CD4-positive, alpha-beta T cell treated with Interleukin-6 for 4 hours (primary cell): Measurements from ENCODE around the gene SRPK2.
A peak's percentile ranks its signal among the peaks of the same experiment; 100 is the strongest.
"Not testable (repeated sequence)": the region's sequence is repeated elsewhere in the genome, so short reads cannot be mapped to it uniquely, and the experiment has no call there.

Experiments used
- DNase-seq: peaks from one replicate; pipeline ENCODE4 v3.0.0-alpha.2; 2020; ENCODE audit warnings: mixed read lengths

Gene SRPK2

DNA sequence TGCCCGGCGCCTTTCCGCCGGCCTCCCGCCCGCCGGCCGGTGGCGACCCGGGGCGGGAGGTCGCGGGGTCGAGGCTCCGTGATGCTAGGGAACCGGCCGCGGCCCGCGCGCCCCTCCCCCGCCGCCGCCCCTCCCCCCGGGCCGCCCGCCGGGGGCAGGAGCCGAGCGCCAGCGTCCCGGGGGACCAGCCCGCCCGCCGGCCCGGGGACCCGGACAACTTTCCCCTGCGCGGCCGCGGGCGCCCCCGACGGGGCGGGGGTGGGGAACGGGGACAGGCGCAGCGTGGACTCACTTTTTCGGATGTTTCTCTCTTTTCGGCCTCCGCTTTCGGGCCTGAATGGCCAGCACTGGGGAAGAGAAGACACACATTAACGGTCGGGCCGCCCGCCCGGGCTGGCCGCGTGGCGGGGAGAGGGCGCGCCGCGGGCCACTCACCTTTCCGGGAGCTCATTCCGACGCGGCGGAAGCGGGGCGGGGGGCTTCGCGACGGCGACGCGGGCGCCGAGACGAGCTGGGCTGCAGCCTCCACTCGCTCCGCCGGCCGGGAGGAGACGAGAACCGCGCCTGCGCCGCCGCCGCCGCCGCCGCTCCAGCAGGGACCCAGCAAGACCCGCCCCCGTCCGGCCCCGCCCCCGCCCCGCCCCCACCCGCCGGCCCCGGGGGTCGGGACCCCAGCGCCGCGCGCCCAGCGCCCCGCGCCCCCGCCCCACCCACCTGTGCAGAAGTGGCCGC, at the start of gene SRPK2:
Gene SRPK2, minus strand, starts transcription at position 566 of the 732 bp plus-strand sequence.
- DNase-seq, result peak; percentile 87

DNA sequence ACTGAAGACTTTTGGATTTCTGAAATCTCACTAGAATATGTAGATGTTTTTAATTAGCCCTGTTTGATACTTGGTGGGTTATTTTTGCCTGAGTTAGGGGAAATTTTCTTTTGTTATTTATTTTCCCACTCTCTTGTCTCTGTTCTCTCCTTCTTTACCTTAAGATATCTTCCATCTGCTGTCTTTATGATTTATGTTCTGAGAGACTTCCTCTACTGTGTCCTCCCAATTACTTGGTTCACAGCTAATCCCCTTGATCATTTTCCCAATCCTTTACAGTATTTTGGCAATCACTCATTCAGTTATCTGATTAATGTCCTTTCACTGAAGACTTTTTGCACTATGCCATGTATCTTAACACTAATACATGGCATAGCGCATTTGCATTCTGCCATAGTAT, 49.5 kb upstream of the SRPK2 start:
- no peak for DNase-seq

DNA sequence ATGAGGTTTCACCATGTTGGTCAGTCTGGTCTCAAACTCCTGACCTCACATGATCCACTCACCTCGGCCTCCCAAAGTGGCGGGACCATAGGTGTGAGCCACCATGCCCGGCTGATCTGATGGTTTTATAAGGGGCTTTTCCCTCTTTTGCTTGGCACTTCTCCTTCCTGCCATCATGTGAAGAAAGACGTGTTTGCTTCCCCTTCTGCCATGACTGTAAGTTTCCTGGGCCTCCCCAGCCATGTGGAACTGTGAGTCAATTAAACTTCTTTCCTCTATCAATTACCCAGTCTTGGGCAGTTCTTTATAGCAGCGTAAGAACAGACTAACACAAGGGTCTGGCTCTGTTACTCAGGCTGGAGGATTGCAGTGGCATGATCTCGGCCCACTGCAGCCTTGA, 48.6 kb upstream of the SRPK2 start:
- not testable (repeated sequence) for DNase-seq

DNA sequence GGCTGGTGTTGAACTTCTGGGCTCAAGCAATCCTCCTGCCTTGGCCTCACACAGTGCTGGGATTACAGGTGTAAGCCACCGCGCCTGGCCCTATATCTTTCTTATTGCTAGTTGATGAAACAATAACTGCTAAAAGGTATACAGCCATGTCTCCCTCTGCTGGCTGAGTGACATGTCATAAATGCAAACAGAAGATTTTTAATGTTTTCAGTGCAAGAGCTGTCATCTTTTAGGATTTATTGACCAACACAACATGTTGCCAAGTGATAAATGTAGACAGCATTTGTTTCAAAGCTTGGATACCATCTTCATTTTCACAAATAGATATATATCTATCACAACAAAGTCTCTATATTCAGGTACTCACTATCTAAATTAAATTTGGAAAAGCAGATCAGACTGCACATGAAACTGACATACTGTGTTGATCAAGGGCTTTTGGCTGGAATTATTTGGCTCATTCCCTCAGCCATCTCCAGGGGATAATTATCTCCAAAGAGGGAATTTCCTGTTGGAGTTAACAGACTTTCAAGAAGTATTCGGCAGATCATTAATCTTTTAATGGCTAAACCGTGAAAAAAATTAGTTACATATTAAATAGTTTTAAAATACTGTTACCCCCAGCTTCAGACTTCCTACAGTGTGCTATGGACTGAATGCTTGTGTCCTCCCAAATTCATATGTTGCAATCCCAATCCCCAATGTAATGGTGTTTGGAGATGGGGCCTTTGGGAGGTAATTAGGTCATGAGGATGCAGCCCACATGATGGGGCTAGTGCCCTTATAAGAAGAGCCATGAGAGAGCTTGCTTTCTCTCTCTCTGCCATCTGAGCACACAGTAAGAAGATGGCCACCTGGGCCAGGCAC, 41.3 kb upstream of the SRPK2 start:
- peak; percentile 67 for DNase-seq

DNA sequence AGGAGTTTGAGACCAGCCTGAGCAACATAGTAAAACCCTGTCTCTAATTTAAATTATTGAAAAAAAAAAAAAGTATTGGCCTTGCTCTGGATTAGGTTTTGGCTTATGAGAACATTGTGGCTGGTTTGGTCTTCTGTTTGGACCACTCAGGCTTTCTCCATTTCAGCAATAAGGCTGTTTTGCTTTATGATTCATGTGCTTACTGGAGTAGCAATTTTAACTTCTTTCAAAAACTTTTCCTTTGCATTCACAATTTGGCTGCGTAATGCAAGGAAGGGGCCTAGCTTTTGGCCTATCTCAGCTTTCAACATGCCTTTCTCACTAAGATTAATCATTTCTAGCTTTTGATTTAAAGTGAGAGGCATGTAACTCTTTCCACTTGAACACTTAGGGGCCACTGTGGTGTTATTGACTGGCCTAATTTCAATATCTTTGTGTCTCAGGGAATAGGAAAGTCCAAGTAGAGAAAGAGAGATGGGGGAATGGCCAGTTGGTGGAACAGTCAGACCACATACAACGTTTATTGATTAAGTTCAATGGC, 38.0 kb upstream of the SRPK2 start:
- no peak for DNase-seq

DNA sequence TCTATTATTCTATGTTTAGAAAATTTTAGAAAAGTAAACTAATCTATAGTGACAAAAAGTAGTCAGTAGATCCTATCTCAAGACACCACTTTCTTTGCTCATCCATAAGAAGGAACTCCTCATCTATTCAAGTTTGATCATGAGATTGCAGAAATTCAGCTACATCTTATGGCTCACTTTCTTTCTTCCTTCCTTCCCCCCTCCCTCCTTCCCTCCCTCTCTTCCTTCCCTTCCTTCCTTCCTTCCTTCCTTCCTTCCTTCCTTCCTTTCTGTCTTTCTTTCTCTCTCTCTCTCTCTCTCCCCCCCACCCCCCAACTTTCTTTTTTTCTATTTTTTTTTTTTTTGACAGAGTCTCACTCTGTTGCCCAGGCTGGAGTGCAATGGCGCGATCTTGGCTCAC, 35.3 kb upstream of the SRPK2 start:
- no peak for DNase-seq

DNA sequence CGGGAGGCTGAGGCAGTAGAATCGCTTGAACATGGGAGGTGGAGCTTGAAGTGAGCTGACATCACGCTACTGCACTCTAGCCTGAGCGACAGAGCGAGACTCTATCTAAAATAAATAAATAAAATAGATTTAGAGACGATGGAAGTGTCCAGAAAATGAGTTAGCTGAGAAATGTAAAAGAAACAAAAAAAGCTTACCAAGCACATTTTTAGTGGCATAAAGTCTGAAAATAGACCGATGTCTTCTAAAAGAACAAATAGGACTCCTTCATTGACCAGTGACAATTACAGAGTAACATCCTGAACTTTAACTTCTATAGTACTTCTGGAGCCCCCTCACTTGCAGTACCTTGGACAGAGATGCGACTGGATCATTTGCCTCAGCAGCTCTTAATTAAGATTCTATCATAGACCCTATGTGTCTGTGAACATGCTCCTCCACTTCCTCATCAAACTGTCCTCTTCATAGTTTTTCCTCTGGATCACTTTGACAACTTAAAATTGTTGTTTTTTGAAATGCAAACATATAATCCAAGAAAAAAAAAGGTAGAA, 25.2 kb upstream of the SRPK2 start:
- no peak for DNase-seq

DNA sequence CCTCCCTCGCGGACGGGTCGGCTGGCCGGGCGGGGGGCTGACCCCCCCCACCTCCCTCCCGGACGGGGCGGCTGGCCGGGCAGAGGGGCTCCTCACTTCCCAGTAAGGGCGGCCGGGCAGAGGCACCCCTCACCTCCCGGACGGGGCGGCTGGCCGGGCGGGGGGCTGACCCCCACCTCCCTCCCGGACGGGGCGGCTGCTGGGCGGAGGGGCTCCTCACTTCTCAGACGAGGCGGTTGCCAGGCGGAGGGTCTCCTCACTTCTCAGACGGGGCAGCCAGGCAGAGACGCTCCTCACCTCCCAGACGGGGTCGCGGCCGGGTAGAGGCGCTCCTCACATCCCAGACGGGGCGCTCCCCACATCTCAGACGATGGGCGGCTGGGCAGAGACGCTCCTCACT, 22.1 kb upstream of the SRPK2 start:
- DNase-seq, result not testable (repeated sequence)

DNA sequence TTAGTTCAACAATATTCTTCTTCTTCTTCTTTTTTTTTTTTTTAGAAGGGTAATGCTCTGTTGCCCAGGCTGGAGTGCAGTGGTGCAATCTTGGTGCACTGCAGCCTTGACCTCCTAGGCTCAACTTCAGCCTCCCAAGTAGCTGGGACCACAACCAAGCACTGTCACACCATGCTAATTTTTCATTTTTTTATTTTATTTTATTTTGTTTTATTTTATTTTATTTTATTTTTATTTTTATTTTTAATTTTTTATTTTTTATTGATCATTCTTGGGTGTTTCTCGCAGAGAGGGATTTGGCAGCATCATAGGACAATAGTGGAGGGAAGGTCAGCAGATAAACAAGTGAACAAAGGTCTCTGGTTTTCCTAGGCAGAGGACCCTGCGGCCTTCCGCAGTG, 21.1 kb upstream of the SRPK2 start:
- DNase-seq, result not testable (repeated sequence)

DNA sequence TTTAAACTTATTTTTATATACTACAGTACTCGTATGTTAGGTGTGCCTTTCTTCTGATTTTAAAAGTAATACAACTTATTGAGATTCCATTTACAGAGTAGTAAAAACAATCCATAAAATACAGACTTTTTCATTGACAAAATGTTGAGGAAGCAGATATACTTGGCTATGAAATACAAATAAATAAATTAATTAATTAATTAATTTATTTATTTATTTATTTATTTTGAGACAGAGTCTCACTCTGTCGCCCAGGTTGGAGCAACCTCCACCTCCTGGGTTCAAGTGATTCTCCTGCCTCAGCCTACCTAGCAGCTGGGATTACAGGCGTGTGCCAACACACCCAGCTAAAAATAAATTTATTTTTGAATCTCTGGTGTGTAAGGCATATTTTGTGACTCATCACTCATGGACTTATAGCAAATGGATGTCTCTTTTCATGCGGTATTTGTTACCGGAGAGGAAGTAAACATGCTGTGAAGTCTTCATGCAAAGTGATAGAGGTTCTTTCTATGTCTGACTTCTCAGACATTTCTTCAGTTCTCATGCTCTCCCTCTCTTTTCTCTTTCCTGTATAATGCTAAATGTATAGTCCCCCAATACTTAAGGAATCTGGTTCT, 20.2 kb upstream of the SRPK2 start:
- DNase-seq, result no peak

DNA sequence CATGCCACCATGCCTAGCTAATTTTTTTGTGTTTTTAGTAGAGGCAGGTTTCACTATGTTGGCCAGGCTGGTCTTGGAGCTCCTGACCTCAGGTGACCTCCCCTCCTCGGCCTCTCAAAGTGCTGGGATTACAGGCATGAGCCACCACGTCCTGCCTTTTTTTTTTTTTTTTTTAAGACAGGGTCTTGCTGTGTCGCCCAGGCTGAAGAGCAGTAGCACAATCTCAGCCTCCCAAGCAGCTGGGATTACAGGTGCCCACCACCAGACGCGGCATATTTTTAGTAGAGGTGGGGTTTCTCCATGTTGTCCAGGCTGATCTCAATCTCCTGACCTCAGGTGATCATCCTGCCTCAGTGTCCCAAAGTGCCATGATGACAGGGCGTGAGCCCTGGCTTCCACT, 14.4 kb upstream of the SRPK2 start:
- no peak for DNase-seq

DNA sequence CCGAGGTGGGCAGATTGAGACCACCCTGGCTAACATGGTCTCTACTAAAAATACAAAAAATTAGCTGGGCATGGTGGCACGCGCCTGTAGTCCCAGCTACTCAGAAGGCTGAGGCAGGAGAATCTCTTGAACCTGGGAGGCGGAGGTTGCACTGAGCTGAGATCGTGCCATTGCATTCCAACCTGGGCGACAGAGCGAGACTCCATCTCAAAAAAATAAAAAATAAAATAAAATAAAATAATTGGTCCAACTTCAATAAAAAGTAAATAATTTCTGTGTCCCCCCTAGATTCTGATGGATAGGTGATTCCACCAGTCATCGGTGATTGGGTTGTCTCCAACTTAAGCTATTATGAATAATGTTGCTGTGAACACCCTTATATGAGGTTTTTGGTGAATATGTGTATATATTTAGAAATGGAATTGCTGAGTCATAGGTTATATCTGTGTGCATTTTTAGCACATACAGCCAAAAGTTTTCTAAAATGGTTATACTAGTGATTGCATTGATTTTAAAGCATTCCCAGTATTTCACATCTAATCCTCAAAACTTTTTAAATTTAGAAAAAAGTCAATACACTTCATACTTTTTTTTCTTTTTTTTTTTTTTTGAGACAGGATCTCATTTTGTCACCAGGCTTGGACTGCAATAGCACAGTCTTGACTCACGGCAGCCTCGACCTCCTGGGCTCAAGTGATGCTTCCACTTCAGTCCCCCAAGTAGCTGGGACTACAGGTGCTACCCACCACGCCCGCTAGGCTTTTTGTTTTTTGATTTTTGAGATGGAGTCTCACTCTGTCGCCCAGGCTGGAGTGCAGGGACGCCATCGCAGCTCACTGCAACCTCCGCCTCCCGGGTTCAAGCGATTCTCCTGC, 13.7 kb upstream of the SRPK2 start:
- DNase-seq, result no peak

DNA sequence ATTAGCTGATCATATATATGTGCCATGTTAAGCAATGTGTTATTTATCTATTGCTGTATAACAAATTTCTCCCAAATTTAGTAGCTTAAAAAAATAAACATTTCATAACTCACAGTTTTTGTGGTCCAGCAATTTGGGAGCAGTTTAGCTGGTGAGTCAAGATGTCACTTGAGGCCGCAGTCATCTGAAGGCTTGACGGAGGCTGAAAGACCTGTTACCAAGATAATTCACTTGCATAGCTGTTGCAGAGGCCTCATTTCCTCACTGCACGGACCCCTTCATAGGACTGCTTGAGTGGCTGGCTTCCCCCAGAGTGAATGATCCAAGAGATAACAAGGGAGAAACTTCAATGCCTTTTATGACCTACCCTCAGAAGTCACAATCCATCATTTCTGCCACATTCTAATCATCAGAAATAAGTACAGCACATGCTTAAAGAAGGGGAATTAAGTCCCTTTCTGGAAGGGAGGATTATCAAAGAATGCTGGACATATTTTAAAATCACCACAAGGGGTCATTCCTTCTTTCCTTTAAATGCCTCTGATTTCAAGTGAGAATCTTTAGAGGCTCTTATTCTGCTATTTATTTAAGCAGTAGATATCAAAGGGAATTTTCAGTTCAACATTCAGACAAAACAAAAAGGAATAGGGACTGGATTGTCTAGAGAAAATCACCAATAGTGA, 10.5 kb upstream of the SRPK2 start:
- DNase-seq, result no peak

DNA sequence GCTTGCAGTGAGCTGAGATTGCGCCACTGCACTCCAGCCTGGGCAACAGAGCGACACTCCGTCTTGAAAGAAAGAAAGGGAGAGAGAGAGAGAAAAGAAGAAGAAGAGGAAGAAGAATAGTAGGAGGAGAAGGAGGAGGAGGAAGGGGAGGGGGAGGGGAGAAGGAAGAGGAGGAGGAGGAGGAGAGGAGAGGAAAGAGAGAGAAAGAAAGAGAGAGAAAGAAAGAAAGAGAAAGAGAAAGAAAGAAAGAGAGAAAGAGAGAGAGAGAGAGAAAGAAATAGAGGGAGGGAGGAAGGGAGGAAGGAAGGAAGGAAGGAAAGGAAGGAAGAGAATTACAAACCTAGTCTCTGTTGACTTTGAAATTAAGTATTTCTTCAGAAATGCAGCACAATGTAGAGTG, 7.8 kb upstream of the SRPK2 start:
- DNase-seq, result no peak

DNA sequence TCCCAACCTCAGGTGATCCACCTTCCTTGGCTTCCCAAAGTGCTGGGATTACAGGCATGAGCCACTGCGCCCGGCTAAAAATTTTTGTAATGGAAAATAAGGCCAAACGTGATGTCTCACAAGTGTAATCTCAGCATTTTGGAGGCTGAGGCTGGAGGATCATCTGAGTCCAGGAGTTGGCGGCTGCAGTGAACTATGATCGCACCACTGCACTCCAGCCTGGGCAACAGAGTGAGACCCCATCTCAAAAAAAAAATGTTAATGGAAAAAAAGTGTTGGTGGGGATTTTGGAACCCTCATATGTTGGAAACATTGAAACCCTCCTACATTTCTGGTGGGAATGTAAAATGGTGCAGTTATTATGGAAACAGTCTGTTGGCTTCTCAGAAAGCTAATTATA, 2.7 kb upstream of the SRPK2 start:
- DNase-seq, result no peak

DNA sequence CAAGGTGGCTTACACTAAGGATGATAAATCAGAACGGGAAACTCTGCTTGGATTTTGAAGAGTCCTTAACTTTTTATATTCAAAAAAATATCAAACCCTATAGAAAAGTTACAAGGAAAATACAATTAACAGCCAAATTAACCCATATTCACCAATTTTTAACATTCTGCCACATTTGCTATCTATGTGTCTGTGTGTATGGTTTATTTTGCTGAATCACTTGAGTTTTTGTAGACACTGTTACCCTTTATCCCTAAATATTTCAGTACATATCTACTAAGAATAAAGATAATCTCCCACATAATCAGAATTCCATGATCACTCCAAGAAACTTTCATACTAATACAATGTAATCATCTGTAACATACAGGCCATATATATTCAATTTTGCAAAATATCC, 1.2 kb upstream of the SRPK2 start:
- no peak for DNase-seq

DNA sequence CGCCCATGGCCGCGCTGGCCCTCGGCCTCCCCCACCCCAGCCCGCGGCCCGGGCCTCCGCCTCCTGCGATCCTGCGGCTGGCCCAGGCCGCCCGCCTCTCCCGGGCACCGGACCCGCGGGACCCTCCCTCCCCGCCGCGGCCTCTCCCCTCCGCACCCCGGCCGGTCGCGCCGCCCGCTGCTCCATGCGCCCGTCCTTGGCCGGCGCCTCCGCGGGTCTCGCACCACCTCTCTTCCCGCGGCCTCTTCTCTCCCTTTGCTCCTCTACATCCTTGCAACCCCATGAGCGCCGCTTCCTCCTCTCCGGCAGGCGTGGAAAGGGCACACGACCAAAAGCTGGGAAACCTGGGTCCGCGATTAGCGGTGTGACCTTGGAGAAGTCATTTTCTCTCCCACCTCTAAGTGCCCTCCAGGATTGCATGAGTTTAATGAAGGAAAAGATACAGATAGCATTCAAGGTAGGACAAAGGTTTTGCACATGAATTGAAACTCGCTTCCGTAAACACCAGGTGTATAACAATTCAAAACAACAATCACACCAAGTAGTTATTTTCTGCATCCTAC, 448 bp upstream of the SRPK2 start:
- DNase-seq, result peak; percentile 34

DNA sequence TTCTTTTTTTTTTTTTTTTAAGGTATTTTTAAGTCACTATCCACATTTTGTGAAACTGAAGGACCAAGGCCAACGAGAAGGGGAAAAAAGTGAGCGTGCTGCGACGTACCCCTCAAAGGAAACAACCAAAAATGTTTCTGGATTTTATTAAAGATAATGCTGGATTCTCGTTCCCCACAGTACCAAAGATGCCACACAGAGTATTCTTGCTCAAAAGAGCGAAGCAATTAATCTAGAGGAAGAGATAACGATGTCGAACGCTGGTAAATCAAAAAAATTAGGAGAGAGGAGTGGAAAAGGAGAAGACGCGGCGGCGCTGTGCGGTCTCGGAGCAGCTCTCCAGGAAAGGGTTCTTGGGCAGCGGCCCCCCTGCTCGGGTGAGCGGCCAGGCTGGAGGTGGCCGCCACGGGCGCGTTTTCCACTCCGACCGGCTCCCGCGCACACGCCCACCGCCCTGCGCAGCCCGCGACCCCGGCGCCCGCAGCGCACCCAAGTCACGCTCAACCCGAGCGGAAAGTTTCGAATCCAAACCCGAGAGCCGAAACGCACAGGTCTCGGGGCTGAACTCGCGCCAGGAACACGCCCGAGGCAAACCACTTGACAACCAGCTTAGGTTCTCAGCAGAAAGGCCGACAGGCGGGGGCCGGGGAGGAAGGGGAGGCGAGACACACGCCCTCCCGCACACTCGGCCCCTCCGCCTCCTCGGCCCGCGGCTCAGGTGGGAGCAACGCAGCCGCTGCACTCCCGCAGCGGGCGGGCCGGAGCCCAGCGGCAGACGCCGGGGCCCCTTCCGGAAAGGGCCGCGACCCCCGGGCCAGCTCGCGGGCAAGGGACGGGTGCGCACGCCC, 989 bp downstream of the SRPK2 start:
- peak; percentile 60 for DNase-seq

DNA sequence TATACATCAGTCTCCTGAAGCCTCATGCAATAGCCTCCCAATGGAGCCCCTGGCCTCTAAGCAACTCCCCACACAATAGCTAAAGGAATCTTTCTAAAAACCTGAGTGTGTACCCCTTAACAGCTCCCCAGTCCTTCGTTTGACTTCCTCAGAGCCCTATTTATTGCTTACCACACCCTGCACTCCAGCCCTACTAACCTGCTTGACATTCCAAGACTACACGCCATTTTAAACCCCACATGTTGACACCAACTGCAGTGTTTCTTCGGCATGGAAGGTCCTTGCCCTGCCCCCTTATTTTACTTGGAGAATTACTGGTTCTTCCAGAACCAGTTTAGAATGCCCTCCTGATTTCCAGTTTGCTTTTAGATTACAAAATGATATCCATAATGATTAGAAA, 10.8 kb downstream of the SRPK2 start:
- no peak for DNase-seq

DNA sequence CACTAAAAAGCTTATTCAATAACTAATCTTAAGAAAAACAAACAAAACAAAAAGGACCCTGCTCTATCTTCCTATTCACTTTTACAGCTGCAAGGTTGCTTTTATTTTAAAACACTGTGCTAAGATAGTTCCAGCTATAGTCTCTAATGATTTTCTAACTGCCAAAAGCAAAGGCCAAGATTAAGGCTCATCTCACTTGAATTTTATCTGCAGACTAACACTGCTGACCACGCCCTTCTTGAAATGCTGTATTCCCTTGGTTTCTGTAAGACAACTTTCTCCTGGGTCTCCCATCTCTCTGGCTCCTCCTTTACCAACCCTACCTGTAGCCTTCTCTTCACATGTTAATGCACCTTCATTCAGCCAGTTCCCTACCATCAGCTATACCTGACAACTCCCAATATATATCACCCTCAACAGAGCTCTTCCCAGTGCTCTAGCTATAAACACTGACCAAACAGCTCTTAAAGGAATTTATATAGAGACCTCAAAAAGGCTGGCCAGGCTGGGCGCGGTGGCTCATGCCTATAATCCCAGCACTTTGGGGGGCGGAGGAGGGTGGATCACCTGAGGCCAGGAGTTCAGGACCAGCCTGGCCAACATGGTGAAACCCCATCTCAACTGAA, 11.7 kb downstream of the SRPK2 start:
- DNase-seq, result no peak
